ENCODE measurements around the gene ZNF501.

The ZNF501 gene

DNA sequence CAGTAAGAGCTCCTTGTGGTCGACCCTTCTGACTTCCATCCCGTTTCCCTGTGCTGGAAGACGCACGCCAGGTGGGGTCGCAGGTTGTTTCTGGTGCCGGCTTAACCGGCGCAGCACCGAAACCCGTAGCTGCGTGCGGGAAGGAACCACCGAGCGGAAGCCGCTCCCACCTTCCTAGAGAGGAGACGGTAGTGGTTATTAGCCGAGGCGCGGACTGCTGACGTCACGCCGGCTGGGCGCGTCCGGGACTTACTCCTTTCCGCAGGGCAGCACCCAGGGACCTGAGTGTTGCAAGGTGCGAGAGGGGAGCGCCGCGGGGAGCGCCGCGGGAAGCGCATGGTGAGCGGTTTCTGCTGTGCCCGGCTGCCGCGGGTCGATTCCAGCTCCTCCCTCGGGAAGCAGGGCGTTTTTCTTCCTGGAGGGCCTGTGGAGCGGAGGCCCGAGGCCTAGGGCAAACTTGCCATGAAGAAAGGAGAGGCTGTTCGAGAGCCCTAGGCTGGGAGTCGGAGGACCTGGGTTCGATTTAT is at the start of gene ZNF501:
Gene ZNF501 (plus strand): TSS at position 252 of the 527 bp plus-strand sequence. CDS start 4,787 bp downstream, outside the sequence.
- DNase-seq (ENCODE audit: low spot score), result no peak
- FAIRE-seq, result no peak

DNA sequence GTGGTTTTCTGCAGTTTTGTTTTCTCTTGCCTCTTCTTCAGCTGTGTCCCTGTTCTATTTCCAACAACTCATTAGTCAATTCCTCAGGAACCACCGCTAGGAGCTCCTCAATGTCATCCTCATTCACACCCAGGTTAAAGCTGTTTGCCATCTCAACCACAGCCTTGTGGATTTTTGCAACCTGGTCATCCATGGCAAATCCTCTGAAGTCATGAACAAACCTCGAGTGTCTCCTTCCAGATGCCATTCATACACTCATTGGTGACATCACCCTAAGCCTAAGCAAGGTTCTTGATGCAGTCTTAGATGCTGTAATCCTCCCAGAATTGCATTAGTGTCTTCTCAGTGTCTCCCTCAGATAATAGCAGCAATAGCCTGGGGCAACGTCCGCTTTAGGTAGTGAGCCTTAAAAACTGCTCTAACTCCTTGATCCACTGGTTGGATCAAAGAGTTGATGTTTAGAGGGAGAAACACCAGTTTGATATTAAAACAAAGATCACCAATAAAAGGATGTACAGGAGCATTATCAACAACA is 48.4 kb upstream of the ZNF501 start:
- DNase-seq (ENCODE audit: low spot score), result peak; percentile 92
- peak; percentile 90 for FAIRE-seq

DNA sequence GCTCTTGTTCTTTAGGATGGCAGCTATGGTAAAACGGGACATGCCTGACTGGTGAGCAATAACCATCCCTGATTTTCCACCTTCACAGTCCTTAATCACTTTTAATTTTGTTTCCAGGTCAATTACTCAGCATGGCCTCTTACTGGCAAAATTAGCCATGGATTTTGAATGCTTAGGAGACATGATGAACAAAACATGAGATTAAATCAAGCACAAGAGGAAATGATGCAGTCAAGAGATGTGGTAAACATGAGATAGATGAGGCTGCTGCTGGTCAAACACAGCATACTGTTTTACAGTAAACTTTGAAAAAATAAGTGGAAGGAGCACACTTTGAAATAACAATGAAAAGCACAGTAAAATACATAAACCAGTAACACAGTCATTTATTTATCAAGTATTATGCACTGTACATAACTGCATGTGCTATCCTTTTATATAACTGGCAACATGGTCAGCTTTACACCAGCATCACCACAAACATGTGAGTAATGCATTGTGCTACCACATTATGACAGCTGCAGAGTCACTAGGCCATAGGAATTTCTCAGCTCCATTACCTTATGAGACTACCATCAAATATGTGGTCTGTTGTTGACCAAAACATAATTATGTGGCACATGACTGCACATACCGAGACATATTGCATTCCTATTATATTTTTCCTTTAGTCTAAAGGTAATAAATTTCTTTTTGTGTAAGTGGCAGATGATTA is 47.1 kb upstream of the ZNF501 start:
- FAIRE-seq, result peak; percentile 92

GRCh38 chr3:44685128-44685800 is 44.2 kb upstream of the ZNF501 start:
- no peak for FAIRE-seq
- DNase-seq (ENCODE audit: low spot score), result no peak

More for the DNA sequence above, 47.1 kb upstream of the ZNF501 start:
- DNase-seq (ENCODE audit: low spot score), result peak; percentile 91

DNA sequence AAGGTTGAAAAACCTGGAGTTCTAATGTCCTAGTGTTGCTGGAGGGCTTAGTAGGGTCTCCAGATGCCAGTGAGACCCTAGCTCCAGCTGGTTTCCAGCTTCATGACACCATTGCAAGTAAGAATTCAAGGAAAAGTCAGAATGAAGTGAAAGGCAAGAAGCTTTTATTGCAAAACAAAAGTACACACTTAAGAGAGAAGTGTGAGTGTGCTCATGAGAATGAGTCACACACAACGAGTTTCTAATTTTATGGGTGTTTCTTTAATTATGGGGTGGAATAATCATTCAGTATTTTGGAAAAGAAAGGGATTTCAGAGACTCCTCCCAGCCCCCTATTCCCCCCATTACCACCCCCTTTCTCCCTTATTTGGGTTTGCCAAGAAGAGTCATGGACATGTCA is 41.5 kb upstream of the ZNF501 start:
- FAIRE-seq (no peak), DNase-seq (ENCODE audit: low spot score) (no peak)

- no peak for FAIRE-seq
Measured at GRCh38 chr3:44712455-44713075, 16.9 kb upstream of the ZNF501 start, which contains the start of gene ZNF502. Gene ZNF502 (plus strand): TSS chr3:44712660. CDS start chr3:44720262, 7,602 bp downstream.

DNA sequence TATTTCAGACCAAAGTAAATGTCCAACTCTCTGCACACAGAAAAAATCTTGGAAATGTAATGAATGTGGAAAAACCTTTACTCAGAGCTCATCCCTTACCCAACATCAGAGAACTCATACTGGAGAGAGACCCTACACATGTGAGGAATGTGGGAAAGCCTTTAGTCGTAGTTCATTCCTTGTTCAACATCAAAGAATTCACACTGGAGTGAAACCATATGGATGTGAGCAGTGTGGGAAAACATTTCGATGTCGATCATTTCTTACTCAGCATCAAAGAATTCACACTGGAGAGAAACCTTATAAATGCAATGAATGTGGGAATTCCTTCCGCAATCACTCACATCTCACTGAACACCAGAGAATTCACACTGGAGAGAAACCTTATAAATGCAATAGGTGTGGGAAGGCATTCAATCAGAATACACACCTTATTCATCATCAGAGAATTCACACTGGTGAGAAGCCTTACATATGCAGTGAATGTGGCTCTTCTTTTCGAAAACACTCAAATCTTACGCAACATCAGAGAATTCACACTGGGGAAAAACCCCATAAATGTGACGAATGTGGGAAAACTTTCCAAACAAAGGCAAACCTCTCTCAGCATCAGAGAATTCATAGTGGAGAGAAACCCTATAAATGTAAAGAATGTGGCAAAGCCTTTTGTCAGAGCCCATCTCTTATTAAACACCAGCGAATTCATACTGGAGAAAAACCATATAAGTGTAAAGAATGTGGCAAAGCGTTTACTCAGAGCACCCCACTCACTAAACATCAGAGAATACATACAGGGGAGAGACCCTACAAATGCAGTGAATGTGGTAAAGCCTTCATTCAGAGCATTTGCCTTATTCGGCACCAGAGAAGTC is 8.0 kb upstream of the ZNF501 start:
- FAIRE-seq (no peak), DNase-seq (ENCODE audit: low spot score) (no peak)

More at GRCh38 chr3:44712455-44713075, 16.9 kb upstream of the ZNF501 start, which contains the start of gene ZNF502:
- no peak for DNase-seq (ENCODE audit: low spot score)

GRCh38 chr3:44722103-44722401 is 7.4 kb upstream of the ZNF501 start:
- DNase-seq (ENCODE audit: low spot score) (no peak), FAIRE-seq (no peak)

DNA sequence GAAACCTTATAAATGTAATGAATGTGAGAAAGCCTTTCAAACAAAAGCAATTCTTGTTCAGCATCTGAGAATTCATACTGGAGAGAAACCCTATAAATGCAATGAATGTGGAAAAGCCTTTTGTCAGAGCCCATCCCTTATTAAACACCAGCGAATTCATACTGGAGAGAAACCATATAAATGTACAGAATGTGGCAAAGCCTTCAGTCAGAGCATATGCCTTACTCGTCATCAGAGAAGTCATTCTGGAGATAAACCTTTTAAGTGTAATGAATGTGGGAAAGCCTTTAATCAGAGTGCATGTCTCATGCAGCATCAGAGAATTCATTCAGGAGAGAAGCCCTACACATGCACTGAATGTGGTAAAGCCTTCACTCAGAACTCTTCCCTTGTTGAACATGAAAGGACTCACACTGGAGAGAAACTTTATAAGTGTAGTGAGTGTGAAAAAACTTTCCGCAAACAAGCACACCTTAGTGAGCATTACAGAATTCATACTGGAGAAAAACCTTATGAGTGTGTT is 5.3 kb downstream of the ZNF501 start:
- no peak for DNase-seq (ENCODE audit: low spot score)

DNA sequence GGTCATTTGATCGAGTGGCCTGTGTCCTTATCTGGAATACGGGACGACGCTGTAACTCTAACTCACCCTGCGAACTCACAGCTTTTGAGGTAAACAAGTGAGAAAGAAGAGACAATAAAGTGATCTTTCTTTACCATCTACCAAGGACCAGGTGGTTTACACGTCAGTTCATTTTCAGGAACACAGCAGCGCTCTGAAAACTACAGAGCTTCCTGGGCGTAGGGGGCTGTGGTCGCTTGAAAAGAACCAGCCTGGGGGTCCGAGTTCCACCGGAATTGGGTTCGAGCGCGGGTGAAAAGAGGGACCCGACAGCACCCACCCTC is 31.6 kb downstream of the ZNF501 start:
- DNase-seq (ENCODE audit: low spot score), result no peak

More for the DNA sequence above, 5.3 kb downstream of the ZNF501 start:
- FAIRE-seq, result no peak

GRCh38 chr3:44761424-44762169 is 32.2 kb downstream of the ZNF501 start, which contains the start of the genes KIAA1143 and KIF15:
Gene KIAA1143 (minus strand): TSS chr3:44761619. CDS start chr3:44761602, 17 bp downstream.
Gene KIF15 (plus strand): TSS chr3:44761794. CDS start chr3:44761866, 72 bp downstream.
- DNase-seq (ENCODE audit: low spot score) (peak; percentile 85), FAIRE-seq (peak; percentile 23)

More for the DNA sequence above, 31.6 kb downstream of the ZNF501 start:
- no peak for FAIRE-seq

DNA sequence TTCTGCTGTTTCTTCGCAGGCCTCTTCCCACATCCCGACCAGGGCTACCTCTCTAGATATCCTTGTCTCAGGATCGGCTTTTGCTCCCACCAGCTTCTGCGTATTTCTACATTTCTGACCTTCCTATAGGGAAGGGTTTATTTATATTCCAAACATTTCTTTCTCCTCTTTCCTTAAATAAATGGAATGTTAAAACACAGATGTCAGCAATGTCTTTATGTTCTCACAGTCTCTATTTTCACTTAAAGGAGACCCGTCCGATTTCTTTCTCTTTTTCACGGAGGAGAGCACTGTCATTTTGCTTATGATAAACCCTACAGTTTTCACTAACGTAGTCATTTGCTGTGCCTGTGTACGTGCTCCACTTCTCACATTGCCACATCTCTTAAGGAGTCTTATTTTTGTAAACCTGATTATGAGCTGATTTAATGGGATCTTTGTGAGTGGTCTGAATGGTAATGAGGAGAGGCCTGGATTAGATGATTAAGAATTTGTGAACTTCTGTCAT is 32.8 kb downstream of the ZNF501 start:
- FAIRE-seq (no peak), DNase-seq (ENCODE audit: low spot score) (no peak)

DNA sequence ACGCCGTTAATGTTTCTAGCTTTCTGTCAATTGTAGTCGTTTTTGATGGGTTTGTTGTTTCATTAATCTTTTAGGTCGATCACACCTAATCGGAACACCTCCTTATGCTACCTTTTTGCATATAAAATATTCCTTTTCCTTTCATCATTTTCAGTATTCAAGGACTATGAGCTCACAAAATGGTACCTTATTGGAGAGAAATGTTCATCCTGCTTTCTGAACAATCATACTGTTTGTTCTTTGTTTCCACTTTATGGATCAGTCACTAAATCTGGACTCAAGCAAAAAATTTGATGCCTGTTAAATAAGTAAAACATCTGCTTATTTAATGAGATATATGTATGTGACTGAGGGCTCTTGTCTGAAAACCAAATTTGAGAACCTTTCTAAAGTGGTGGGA is 33.3 kb downstream of the ZNF501 start:
- FAIRE-seq (no peak), DNase-seq (ENCODE audit: low spot score) (no peak)

- FAIRE-seq (no peak), DNase-seq (ENCODE audit: low spot score) (no peak)
Measured at GRCh38 chr3:44764248-44764647, 34.8 kb downstream of the ZNF501 start.

DNA sequence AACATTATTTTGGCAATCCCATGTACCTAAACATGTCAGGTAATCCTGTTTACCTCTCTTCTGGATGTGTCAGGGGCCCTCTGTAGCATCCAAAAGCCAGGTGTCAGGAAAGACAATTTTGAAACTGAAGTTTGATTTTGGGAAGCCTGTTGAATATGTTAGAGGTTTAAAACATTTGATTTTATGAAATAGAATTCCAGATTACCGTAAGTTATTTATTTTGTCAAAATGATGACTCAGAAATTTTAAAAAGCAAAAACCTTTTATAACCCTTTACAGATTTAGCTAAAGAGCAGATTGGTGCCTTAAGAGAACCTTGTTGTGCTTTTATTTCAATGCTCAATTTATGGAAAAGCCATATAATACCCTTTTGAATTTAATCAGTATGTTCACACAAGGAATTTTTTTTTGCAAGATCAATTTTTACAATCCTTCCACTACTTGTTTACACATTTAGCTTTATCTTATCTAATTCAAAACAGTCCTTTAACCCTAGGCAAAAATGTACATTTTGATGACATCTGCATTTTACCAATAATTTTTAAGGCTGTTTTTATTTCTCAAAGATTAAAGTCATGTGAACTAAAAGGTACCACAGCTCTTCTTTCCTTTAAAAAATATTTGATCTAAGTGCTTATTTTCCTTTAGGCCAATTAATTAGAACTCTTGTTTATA is 42.1 kb downstream of the ZNF501 start:
- DNase-seq (ENCODE audit: low spot score) (no peak), FAIRE-seq (no peak)

DNA sequence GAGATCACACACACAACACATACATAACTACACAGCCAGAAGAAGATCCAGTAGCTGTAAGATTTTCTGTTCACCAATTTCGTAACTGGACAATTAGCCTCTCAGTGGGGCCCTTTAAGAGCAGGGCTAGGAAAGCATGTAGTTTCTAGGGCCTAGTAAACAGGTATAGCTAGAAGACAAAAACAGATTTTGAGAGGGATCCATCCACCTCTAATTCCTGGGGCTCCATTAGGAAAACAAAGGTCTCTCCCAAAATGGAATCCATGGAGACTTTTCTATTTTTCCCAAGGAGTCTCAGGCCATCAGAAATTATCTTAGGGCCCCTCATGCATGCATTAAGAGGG is 42.6 kb downstream of the ZNF501 start:
- FAIRE-seq (no peak), DNase-seq (ENCODE audit: low spot score) (no peak)

DNA sequence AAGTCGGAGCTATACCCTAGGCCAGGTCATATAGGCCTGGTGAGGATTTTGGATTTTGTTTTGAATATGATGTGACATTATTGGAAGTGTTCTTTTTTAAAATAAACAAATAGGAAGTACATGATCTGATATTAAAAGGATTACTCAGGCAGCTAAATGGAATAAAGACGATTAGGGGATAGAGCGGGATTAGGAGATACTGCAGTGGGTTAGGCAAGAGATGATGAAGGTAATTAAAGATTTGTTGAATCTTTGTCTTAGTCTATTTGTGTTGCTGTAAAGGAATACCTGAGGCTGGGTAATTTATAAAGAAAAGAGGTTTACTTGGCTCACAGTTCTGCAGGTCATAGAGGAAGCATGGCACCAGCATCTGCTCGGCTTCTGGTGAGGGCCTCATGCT is 53.5 kb downstream of the ZNF501 start:
- no peak for FAIRE-seq
- no peak for DNase-seq (ENCODE audit: low spot score)
